Measurements from ENCODE around the gene GAK. TPM values are rescaled to one million over a fixed set of nuclear protein-coding genes. Genes with fewer than 3 reads are reported as not detected.

GAK gene
- total RNA-seq, 1 experiment from 2014 or later, result 117 TPM

DNA sequence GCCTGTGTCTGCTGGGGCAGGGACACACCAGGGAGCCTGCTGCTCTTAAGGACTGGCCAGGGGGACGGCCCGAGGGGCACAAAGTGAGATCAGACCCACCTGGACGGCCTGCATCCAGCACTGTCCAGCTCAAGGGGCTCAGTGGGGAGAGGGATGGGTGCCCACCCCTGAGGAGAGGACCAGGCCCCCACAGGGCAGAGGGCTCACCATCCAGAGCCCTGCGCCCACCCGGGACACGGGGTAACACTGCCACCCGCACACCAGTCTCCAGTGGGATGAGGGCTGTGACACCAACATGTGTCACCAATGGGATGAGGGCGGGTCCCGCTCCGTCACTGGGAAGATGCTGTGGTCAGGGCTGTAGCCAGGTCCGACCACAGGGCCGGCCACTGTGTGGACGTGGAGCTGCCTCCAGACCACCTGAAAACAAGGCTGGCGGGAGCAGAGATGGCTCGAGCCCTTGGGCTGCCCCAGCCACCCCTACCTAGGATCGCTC is 28.1 kb upstream of the GAK start:
- POLR2A ChIA-PET (ENCODE audit: unreplicated experiment), result no interaction called here
- H2AFZ ChIP-seq (ENCODE audit: low read length), result no peak overlapping the region
- ATAC-seq (no peak), DNase-seq (no peak)
- no peaks in the 10 kb centered on the region for H3K9me3 ChIP-seq (ENCODE audit: low read length)
- CTCF ChIA-PET, result no interaction called here
- H3K27me3 ChIP-seq (ENCODE audit: low read length), result no peaks in the 10 kb centered on the region
- no peak overlapping the region for H3K4me3 ChIP-seq (ENCODE audit: low read length)
- no peak overlapping the region for H3K9ac ChIP-seq (ENCODE audit: low read length)
- no peaks in the 10 kb centered on the region for H3K4me1 ChIP-seq (ENCODE audit: insufficient read depth, low read length)
- H4K20me1 ChIP-seq (ENCODE audit: low read length), result no peaks in the 10 kb centered on the region
- no peaks in the 10 kb centered on the region for H3K9me2 ChIP-seq (replicated peaks; ENCODE audit: low read length)
- no peak overlapping the region for H3K4me2 ChIP-seq (ENCODE audit: low read length)
- intact Hi-C loops (cut with micrococcal nuclease), result no loop called here
- no peaks in the 10 kb centered on the region for H3K36me3 ChIP-seq (ENCODE audit: low read depth, low read length)
- TF ChIP-seq EZH2phosphoT487 (IDR thresholded peaks at IDR 0.05; ENCODE audit: borderline replicate concordance, low read length), result no peak
- TF ChIP-seq EZH2 (IDR thresholded peaks at IDR 0.05; ENCODE audit: low read length, unreplicated experiment), result no peak
- TF ChIP-seq, protein P1, sequence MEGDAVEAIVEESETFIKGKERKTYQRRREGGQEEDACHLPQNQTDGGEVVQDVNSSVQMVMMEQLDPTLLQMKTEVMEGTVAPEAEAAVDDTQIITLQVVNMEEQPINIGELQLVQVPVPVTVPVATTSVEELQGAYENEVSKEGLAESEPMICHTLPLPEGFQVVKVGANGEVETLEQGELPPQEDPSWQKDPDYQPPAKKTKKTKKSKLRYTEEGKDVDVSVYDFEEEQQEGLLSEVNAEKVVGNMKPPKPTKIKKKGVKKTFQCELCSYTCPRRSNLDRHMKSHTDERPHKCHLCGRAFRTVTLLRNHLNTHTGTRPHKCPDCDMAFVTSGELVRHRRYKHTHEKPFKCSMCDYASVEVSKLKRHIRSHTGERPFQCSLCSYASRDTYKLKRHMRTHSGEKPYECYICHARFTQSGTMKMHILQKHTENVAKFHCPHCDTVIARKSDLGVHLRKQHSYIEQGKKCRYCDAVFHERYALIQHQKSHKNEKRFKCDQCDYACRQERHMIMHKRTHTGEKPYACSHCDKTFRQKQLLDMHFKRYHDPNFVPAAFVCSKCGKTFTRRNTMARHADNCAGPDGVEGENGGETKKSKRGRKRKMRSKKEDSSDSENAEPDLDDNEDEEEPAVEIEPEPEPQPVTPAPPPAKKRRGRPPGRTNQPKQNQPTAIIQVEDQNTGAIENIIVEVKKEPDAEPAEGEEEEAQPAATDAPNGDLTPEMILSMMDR (conservative IDR thresholded peaks at IDR 0.05; ENCODE audit: low read depth, low read length), result no peak
- H3F3A ChIP-seq (ENCODE audit: low read length, unreplicated experiment), result no peaks in the 10 kb centered on the region
- no peaks in the 10 kb centered on the region for H3K79me2 ChIP-seq (ENCODE audit: low read length)
- no peak overlapping the region for H3K27ac ChIP-seq (ENCODE audit: low read length)
- no TSS peak for BruUV-seq (replicated peaks)

DNA sequence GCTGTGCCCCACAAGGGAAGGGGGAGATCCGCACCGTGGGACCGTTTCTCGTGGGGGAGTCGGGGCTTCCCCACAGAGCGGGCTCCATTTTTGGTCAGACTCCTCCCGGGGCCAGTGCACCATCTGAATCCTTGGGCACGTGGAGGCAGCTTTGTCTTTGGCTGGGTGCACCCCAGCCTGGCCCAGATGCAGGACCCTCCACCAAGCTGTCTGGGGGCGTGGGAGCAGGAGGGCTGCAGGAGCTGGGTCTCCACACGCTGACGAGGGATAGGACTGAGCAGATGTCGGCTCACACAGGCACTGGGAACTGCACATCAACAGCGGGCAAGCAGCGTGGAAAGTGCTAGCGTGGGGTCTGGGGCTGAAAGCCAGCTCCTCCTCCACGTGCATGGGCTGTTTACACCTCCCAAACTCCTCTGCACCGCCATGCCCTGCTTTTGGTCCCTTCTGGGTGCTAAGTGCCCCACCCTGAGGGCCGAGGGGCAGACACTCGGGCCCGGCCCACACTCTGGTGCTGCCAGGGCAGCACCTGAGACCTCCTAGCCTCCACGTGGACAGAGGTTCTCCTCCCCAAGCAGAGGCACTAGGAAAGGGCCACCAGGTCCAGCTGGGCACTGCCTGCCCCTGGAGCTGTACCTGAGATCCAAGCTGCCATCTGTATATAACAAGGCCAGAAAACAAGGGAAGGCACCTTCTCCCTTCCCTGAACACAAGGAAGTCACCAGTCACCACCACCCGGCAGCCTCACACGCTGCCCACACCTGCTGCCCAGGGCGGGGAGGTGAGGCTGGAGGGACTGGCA is 27.4 kb upstream of the GAK start:
- ChIA-PET POLR2A (ENCODE audit: unreplicated experiment) (no interaction called here), CTCF (no interaction called here)
- Histone ChIP-seq H4K20me1 (ENCODE audit: low read length) (no peaks in the 10 kb centered on the region), H3K79me2 (ENCODE audit: low read length) (no peaks in the 10 kb centered on the region), H3K4me2 (ENCODE audit: low read length) (no peak overlapping the region), H3K4me3 (ENCODE audit: low read length) (no peak overlapping the region), H3K9me3 (ENCODE audit: low read length) (no peaks in the 10 kb centered on the region), H3K27ac (ENCODE audit: low read length) (no peak overlapping the region), H2AFZ (ENCODE audit: low read length) (no peak overlapping the region), H3F3A (ENCODE audit: low read length, unreplicated experiment) (no peaks in the 10 kb centered on the region), H3K36me3 (ENCODE audit: low read depth, low read length) (no peaks in the 10 kb centered on the region), H3K9me2 (replicated peaks; ENCODE audit: low read length) (no peaks in the 10 kb centered on the region), H3K9ac (ENCODE audit: low read length) (no peak overlapping the region), H3K4me1 (ENCODE audit: insufficient read depth, low read length) (no peaks in the 10 kb centered on the region), H3K27me3 (ENCODE audit: low read length) (no peaks in the 10 kb centered on the region)
- ATAC-seq (no peak), DNase-seq (no peak)
- intact Hi-C loops (cut with micrococcal nuclease), result no loop called here
- no TSS peak for BruUV-seq (replicated peaks)
- TF ChIP-seq EZH2phosphoT487 (IDR thresholded peaks at IDR 0.05; ENCODE audit: borderline replicate concordance, low read length), result no peak
- TF ChIP-seq EZH2 (IDR thresholded peaks at IDR 0.05; ENCODE audit: low read length, unreplicated experiment), result no peak
- TF ChIP-seq, protein P1 (conservative IDR thresholded peaks at IDR 0.05; ENCODE audit: low read depth, low read length), result no peak

DNA sequence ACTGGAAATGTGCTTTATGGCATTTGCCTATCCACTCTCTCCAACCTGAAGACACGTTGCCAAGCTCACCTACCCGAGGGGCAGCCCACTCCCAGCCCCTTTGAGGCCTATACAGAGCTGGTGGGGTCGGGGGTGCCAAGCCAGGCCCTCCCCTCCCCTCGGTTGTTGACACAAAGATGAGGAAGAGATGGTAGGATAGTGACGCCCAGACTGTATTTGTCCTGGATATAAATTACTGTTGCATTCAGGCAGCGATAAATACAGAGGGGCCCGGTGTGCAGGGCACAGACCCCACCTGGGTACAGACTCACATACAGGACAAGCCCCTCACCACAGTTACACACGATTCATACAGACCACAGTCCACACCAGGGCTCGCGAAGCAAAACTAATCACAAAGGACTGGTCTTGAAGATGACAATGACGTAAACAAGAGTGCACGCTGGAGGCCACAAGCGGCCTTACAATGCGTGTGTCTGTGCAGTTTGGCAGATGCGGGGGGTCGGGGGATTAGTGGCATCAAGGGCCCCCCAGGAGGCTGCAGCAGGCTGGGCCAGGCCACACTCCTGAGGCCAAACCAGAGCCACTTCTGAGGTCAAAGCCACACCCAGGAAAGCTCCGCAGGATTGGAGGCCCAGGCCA is 26.7 kb upstream of the GAK start:
- H3K9ac ChIP-seq (ENCODE audit: low read length), result no peak overlapping the region
- no peak overlapping the region for H3K4me3 ChIP-seq (ENCODE audit: low read length)
- no peaks in the 10 kb centered on the region for H3K9me2 ChIP-seq (replicated peaks; ENCODE audit: low read length)
- H3K4me2 ChIP-seq (ENCODE audit: low read length), result no peak overlapping the region
- no peak overlapping the region for H2AFZ ChIP-seq (ENCODE audit: low read length)
- no peaks in the 10 kb centered on the region for H3K79me2 ChIP-seq (ENCODE audit: low read length)
- CTCF ChIA-PET, result no interaction called here
- no peaks in the 10 kb centered on the region for H3K27me3 ChIP-seq (ENCODE audit: low read length)
- ATAC-seq (no peak), DNase-seq (no peak)
- POLR2A ChIA-PET (ENCODE audit: unreplicated experiment), result no interaction called here
- no peaks in the 10 kb centered on the region for H4K20me1 ChIP-seq (ENCODE audit: low read length)
- intact Hi-C loops (cut with micrococcal nuclease), result no loop called here
- no peaks in the 10 kb centered on the region for H3F3A ChIP-seq (ENCODE audit: low read length, unreplicated experiment)
- TF ChIP-seq EZH2phosphoT487 (IDR thresholded peaks at IDR 0.05; ENCODE audit: borderline replicate concordance, low read length) (no peak), EZH2 (IDR thresholded peaks at IDR 0.05; ENCODE audit: low read length, unreplicated experiment) (no peak)
- TF ChIP-seq, protein P1 (conservative IDR thresholded peaks at IDR 0.05; ENCODE audit: low read depth, low read length), result no peak
- no peaks in the 10 kb centered on the region for H3K9me3 ChIP-seq (ENCODE audit: low read length)
- H3K36me3 ChIP-seq (ENCODE audit: low read depth, low read length), result no peaks in the 10 kb centered on the region
- no TSS peak for BruUV-seq (replicated peaks)
- no peak overlapping the region for H3K27ac ChIP-seq (ENCODE audit: low read length)
- no peaks in the 10 kb centered on the region for H3K4me1 ChIP-seq (ENCODE audit: insufficient read depth, low read length)
